ENCODE data around the gene FRAS1.

FRAS1 gene

DNA sequence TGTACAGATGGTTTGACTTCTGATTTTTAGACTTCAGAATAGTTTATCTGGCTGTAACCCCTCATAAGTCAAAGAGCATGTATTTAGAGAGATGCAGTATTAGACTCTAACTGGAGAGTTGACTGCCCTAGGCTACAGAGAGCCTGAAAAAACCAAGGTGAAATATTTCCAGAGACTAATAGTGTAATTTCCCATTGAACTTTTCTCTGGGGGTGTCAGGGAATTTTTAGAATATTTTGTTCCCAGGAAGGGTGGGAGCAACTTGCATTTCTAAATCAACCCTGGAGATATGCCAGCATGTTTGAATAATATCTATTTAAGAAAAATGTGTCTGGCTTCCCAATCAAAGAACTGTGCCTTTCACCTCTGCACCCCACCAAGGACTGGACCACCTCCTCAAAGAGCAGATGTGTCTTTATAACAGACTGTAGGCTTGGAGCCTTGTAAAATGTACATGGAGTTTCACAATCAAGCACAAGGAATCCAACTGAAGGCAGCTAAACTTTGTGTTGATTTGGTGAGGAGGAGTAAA is 496.5 kb downstream of the FRAS1 start:
- DNase-seq: no peak

DNA sequence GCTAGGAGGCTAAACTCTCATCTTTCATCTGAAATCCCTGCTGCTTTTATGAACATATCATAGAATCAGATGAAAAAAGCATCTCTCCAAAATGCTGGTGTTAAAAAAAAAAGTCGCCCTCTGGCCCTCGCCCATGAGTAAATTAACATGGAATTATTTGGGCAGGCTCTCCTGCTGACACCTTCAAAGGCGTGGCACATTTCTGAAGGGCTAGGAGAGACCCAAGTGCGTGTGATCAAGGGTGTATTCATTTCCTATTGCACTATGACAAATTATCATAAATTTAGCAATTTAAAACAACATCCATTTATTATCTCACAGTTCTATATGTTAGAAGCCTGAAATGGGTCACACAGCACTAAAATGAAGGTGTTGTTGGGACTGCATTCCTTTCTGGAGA is 499.5 kb downstream of the FRAS1 start:
- DNase-seq: no peak

DNA sequence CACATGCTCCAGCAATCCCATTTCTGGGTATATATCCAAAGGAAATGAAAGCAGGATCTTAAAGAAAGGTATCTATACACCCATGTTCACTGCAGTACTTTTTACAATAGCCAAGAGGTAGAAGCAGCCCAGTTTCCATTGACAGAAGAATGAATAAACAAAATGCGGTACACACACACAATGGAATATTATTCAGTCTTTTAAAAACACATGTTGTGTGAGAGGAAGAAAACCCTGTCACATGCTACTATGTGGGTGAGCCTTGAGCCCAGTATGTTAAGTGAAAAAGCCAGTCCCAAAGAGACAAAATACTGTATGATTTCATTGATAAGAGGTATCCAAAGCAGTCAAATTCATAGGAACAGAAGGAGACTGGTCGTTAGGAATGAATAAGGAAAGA is 500.7 kb downstream of the FRAS1 start:
- DNase-seq: no peak

DNA sequence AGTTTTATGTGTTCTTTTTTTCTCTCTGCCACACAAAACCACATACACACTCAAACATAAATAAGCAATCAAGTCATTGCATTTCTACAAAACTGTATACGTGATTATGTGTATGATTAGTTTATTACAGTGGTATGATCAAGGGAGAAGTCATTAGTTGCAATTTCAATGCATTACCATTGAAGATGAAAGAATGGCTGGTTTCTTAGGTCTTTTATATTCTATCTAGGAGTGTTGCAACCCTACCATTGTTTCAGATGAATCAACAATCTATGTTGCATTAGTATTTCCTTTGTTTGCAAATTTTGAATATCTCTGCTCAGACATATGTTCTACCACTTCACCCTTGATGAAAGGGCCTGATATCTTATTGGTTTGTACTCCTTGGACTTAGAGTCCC is 501.3 kb downstream of the FRAS1 start:
- no peak for DNase-seq

DNA sequence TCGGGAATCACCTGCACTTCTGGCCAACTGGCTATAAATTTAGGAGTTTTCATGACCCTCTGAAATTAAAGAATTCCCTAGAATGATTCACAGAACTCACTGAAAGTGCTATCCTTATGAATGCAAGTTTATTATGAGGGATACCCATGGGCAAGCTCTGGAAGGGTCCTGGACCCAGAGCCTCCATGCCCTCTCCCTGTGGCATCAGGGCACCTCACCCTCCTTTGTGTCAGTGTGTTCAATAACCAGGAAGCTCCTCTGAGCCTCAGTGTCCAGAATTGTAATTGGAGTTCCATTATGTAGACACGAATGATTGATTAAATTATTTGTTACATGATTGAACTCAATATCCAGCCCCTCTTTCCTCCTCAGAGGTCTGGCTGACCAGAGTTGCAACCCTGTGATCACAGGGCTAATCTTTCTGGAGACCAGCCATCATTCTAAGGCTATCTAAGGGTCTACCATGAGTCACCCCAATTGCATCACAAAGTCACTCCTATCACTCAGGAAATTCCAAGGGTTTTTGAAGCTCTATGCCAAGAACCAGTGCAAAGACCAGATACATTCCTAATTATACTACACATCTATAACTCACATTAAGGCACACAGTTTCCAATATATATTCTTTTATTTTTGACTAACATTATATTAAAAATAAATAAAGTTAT is 503.3 kb downstream of the FRAS1 start:
- peak; percentile 92 for DNase-seq

DNA sequence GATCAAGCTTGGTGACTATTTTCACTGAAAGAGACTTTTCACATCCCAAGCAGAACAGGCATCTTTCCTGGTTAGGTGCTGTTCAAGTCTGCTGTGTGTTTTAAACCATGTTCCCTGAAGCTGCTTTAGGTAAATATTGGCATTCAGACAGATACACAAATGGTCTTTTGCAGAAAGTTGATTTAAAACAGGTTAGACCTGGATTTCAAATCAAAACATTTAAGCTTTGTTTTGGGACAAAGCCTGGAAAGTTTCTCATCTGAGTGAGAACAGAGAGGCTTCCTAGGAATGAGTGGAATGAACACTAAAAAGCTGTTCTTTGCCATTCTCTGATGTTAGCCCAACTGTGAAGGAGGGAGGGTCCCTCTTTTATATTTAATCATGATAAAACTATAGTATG is 504.6 kb downstream of the FRAS1 start:
- peak; percentile 52 for DNase-seq

DNA sequence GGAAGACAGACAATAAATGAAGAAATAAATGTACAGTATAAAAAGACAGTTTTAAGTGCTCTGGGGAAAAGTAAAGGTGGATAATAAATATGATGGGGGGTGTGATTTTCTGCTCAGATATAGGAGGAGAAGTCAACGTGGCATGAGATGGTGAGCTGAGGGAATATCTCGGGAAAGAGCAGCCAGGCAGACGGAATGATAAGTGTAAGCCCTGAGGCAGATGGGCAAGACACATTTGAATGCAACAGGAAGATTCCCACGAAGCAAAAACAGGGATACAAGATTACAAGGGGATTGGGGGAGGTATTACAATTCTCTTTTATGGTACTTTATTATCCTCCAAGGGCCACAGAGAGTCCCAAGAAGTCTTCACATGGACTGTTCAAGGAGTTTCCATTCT is 505.6 kb downstream of the FRAS1 start:
- no peak for DNase-seq

DNA sequence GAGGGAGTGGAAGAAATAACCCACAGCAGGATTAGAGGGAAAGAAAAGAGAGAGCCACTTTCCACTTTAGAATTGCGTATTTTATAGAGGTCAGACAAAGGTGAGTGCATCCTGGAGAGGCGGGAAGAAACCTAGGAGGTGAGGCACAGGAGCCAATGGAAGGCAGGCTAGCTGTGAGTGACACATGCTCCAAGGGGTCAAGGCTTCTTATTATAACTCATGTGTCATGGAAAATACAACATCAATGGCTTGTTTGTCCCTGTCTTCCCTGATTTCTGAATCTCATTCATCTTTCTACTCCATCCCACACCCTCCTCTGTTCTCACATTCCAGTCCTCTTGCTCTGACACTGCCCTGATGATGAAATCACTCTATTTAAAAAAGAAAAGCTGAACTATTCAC is 508.8 kb downstream of the FRAS1 start:
- peak; percentile 69 for DNase-seq

DNA sequence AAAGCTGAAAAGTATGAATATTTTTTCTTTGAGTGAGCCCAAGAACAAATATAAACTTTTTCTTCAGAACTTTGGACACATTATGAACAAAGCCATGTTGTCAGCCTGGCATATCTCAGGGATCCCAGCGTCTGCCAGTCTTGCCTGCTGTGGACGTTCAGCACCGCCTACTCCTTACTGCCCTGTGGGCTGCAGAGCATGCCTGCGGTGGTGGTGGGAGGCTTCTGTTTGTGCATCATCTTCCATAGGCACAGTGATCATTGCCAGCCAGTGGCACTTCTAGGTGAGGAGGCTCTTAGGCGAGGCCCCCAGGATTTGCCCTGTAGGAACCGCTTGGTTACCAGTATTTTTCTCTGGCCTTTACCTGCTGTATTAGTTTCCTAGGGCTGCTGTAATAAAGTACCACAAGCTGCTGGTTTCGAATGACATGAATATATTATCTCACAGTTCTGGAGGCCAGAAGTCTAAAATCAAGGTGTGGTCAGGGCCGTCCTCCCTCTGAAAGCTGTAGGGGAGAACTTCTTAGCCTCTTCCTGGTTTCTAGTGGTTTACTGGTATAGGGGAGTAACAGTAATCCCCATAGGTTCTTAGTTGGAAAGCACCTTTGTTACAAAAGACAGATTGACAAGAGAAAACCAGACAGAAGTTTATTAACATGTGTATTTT is 509.8 kb downstream of the FRAS1 start:
- no peak for DNase-seq

DNA sequence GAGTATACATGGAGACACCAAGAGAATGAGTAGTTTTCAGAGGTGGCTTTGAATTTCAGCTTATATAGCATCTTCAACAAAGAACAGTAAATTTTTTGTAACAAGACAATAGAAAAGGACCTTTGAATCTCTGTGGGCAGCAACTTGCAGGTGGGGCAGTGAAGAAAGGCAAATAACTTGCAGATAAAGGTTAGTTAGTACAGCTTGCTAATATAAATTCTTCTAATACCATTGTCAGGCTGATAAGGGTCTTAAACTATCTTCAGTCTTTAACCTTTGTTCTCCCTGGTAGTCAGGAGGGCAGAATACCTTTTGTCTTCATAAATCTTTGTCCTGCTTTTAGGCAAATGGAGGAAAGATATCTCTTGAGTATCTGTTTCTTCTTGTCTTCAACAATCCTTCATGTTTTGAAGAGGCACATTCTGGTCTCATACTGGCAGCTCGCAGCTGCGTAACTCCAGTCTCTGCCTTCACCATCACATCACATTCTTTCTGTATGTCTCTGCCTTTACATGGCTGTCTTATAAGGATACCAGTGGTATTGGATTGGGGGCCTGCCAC is 510.5 kb downstream of the FRAS1 start:
- no peak for DNase-seq

DNA sequence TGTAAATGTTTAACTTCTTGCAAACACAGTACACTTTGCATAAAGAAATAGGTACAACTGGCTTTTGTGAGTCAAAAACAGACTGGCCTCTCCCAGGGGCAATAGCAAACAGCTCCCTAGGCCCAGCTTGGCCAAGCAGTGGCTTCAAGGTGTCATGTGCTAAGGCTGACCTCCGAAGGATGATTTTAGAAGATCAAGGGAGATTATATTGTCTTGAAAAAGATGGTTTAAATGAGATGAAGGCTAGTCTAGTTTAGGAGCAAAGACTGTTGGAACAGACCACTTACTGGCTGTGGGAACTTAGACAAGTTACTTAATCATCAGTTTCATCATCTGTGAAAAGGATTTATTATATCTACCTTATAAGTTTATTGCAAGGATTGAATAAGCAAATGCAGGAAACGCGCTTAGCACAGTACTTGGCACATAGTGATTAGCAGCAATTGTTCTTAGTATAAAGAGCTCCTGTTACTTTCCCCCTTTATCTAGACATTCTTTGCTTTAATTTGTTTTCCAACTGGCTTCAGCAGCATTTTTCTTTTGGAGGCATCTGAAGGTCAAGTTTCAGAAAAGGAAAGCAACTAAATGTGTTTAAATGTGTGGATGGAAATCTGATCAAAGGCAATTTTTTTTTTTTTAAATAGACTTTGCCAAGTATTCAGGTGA is 511.6 kb downstream of the FRAS1 start:
- DNase-seq: no peak

DNA sequence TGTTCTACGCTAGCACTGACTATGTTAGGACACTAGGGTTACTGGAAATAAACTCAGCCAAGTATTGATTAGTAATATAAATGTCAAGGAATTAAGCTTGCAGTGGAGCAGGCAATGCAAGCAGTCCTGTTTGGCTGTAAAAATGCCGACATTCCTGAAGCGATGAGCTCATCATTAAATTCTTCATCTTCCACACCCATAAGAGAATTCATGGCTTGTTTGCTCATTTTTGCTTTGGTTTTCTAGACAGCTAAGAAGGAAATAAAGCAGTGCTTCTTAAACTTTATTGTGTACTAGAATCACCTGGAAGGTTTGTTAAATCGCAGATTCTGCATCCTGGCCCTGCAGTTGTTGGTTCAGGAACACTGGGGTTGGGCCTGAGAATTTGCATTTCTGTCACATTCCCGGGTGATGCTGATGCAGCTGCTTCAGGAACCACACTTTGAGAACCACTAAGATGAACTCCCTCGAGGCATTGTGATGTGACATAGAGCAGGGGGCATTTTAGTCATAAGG is 512.2 kb downstream of the FRAS1 start:
- peak; percentile 87 for DNase-seq

DNA sequence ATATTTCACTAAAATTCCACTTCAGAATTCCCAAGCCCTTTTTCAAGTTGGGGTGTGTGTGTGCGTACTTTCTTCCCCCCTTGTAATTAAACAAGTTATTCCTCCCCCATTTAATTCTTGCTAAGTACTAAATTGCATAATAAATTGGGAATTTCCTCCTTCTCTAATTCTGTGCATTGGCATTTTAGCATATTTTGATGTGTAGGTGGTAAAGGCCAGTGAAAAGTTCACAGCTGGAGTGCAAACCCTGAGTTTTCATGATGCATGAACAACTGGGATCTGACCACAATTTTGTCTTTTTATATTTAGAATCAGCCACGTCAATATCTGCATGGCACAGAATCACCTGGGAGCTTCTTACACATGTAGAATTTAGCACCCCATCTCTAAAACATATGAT is 513.0 kb downstream of the FRAS1 start:
- no peak for DNase-seq

DNA sequence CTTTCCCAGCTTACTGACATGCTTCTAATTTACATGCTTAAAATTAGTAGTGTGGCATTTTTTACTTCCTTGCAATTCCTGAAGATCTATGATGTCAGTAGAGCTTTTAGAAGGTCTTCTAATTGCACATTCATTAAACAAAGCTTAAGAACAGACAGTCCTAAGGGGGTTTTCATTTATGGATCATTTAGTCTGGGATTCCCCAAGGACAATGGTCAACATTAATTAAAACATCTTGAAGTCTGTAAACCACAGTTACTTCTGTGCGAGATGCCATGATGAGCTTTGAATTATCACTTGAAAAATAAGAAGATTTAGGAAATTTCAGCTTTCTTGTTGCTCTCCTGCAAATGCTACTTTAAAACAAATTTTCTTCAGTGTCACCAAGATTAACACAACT is 514.7 kb downstream of the FRAS1 start:
- DNase-seq: no peak

DNA sequence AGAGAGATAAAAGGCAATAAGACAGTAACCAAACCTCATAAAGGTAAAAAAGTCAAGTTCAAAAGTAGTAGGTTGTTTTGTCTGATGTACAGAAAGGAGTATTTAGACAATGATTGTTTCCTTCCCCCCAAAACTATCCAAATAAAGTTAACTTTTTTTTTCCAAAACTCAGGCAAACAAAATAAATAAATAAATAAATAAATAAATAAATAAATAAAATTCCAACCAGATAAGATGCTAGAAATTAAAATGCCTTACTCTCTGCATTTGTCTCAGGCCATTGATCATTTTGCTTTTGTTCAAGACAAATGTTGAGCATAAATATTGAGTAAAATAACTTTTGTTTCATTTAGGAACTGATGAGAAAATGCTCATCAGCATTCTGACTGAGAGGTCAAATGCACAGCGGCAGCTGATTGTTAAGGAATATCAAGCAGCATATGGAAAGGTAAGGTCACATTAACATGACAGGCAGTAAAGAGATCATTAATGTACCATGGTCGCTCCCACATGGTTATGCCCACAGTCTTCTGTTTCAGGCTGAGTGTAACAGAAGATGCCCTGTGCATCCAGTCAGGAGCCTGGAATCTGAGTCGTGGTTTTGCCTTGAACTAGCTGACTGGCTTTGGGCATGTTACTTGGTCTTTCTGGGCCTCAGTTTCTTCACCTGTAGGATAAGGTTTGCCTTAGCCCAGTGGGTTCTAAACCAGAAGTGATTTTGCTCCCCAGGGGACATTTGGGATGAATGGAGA is 521.7 kb downstream of the FRAS1 start:
- DNase-seq: no peak

DNA sequence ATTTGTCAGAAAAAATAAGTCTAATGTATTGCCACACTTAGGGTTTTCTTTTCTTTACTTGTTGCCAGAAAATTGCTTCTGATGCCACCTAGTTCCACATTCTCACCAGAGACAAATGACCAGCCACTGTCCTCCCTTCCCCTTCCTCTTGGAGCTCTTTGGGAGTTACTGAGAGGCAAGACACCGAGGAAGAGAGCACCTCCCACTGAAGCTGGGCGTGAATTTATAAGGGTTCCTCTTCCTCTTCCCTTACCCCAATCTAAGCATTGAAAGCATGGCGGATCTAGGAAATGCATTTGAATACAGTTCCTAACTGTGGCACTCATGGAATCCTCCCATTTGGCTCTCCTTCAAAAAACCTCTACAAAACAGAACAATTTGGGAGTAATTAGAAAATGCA is 524.5 kb downstream of the FRAS1 start:
- no peak for DNase-seq

DNA sequence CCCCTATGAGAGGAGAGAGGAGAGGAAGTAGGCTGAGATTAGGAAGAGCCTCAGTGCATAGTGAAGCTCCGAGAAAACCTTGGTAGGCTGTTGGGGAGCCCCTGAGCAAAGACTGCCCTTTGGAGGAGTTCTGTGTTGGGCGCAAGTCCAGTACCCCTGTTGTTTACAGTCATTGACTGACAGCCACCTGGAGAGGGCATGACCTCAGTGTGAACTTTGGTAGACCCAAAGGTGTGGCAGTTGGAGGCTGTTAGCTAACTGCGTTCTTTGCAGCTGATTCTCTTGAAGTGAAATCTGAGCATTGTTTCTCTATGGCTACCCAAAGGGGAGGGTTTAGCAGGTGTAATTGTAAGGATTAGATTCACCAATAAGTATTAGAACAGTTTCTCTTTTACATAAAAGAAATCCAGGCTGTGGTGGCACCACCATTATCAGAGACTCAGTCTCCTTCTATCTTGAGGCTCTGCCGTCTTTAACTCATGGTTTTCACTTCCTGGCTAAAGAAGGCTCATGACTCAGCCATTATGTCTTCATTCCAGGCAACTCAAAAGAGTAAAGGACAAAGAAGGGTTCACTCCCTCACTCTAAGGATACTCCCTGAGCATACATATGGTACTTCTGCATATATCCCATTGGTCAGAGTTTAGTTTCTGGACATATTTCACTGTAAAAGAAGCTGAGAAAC is 527.9 kb downstream of the FRAS1 start:
- peak; percentile 23 for DNase-seq

DNA sequence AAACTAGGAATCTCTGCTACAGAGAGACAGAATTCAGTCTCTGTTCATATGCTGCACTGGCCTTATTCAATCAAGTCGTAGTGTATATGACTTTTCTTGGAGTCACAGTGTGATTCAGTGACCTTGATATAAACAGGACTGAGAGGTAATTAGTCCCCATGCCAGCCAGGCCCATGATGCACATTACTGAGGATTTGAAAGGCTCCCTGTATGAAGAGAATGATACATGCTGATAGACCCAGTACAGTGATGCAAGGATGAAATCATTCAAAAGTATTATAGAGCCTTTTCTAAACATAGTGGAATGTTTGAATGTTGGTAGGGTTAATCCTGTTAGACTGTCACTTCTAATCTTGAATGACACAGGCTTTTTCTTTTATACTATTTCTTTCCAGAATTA is 528.5 kb downstream of the FRAS1 start:
- DNase-seq: peak; percentile 37

DNA sequence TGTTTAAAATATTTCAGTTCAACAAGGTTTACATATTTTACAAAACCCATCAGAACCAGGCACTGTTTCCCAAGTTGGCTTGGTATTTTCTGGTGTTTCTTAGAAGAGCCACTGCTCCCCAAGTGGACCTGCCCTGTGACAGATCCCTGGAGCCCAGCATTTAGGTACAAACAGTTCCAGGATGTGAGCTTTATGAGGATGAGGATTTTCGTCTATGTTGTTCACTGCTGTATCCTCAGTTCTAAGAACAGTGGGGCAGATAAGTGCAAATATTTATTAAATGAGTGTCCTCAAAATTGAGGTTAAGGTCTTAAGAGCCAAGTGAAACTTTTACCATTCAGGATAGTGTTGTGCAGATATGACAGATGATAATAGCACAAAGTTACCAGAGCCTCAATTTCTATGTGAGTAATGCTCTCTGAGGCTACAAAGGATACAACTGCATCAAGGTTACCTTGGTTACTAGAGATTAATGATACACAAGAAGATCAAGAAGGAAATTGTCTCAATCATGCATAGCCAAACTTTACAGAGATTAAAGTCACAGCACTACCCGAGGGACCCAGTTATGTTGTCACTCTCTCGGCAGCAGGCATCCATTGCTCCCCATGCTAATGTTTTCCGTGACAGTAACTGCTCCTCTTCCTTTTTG is 531.9 kb downstream of the FRAS1 start:
- DNase-seq: no peak

DNA sequence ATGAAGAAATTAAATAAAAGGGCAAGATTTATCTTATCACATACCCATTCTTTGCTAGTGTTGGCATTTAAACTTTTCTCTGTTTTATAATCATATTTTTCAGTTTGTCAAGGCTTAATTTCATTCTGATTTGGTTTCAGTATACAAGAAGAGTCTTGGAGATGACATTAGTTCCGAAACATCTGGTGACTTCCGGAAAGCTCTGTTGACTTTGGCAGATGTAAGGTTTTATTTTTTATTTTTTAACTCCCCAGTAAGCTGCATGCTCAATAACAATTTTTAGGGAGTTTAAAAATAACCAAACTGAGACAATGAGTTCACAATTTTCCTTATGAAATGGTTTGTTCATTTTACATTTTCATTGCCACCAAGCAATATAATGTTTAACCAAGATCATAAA is 534.3 kb downstream of the FRAS1 start:
- DNase-seq: peak; percentile 21

DNA sequence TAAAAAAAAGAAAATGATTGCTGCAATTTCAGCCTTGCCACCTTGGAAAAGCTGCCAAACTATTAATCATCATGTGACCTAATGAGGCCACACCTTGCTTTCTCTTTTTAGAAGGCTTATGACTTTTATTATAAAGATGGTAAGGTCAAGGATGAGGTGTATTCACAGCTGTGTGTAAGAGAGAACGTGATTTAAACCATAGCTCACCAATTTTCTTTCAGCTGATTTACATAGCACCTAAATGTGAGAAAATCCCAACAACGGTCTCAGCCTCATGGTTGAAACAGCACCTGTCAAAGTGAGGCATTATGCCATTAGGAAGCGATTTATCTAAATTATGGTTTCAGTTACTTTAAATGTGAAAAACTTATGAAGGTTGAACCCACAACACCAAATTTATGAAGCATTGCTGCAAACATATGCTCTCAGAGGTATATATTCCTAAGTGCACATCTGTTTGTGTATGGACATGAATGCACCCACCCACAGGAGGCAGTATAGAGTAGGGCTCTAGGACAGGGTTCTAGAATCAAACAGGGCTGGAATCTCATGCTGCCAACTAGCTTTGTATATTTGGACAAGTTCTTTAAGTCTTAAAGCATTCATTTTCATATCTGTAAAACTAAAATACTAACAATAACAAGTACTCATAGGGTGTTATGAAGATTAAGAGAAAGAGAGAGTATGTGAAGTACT is 535.1 kb downstream of the FRAS1 start:
- DNase-seq: no peak

Data from fibroblast of skin of back (primary cell).